ENCODE results near the gene CABS1. TPM values are rescaled to one million over a fixed set of nuclear protein-coding genes. Genes with fewer than 3 reads are reported as not detected.

Gene CABS1
- polyA plus RNA-seq, 1 of the 3 experiments (the other 2 are of a cell fraction), result not detected

DNA sequence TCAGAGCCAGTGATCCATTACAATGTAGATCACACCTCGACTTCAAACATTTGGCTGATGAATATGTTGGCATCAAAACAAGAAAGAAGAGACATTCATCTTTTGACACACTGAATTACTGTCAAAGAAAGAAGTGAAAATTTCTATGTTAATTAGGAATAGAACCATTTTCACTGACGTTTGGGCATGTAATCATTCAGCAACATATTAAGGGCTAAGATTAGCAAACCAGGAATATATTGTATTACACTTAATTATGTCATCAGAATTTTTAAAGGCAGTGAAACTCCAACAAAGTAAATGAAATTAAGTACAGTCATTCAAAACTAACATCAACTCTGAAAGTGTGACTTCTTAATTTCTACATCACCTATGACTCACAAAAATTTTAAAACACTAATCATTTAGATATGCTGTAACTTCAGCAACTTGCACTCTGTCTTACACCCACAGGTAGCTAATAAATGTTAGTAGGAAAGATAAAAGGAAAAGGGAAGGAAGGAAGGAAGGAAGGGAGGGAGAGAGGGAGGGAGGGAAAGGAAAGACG is 24.4 kb downstream of the CABS1 start:
- no peak overlapping the region for H3K9ac ChIP-seq
- WGBS (ENCODE audit: low lambda C conversion rate), result 2% methylated on average over 3 of the region's 3 CpGs
- H3K79me2 ChIP-seq (ENCODE audit: insufficient read depth), result no peaks in the 10 kb centered on the region
- POLR2A ChIA-PET, result no interaction called here
- H4K20me1 ChIP-seq (ENCODE audit: insufficient read depth), result no peaks in the 10 kb centered on the region
- no peak overlapping the region for H3K27ac ChIP-seq (ENCODE audit: low read depth in 2 of 2, low read length in 1 of 2)
- H3K4me2 ChIP-seq, result no peak overlapping the region
- H2AFZ ChIP-seq (ENCODE audit: low read depth), result no peak overlapping the region
- H3K9me2 ChIP-seq, result no peaks in the 10 kb centered on the region
- no peaks in the 10 kb centered on the region for H3F3A ChIP-seq (replicated peaks; ENCODE audit: insufficient read depth)
- no peak for TF ChIP-seq NRF1 (IDR thresholded peaks at IDR 0.05; ENCODE audit: low read depth, low read length)
- TF ChIP-seq YY1 (IDR thresholded peaks at IDR 0.05; ENCODE audit: low read depth), result no peak
- no peak for TF ChIP-seq CHD2 (IDR thresholded peaks at IDR 0.05; ENCODE audit: low read length, partially characterized antibody)
- TF ChIP-seq EZH2phosphoT487 (IDR thresholded peaks at IDR 0.05; ENCODE audit: borderline replicate concordance, low read depth), result no peak
- no peak for TF ChIP-seq RCOR1 (IDR thresholded peaks at IDR 0.05; ENCODE audit: low read length)
- TF ChIP-seq POLR2AphosphoS5 (IDR thresholded peaks at IDR 0.05; ENCODE audit: low read depth, low read length), result no peak
- TF ChIP-seq ELF1 (IDR thresholded peaks at IDR 0.05), result no peak
- TF ChIP-seq MEF2A (IDR thresholded peaks at IDR 0.05; ENCODE audit: borderline replicate concordance, low read depth), result no peak
- no peaks in the 10 kb centered on the region for H3K9me3 ChIP-seq
- CTCF ChIA-PET, result no interaction called here
- no peaks in the 10 kb centered on the region for H3K4me1 ChIP-seq (ENCODE audit: control insufficient read depth in 1 of 2, insufficient read depth in 2 of 2, low read depth in 1 of 2, low read length in 1 of 2)
- H3K4me3 ChIP-seq (ENCODE audit: low read depth in 2 of 2, low read length in 1 of 2), result no peak overlapping the region
- DNase-seq, result no peak
- no peaks in the 10 kb centered on the region for H3K27me3 ChIP-seq (ENCODE audit: insufficient read depth)
- H3K36me3 ChIP-seq (replicated peaks in 1 of 2; ENCODE audit: control insufficient read depth in 1 of 2, insufficient read depth in 2 of 2, low read length in 1 of 2), result no peaks in the 10 kb centered on the region

DNA sequence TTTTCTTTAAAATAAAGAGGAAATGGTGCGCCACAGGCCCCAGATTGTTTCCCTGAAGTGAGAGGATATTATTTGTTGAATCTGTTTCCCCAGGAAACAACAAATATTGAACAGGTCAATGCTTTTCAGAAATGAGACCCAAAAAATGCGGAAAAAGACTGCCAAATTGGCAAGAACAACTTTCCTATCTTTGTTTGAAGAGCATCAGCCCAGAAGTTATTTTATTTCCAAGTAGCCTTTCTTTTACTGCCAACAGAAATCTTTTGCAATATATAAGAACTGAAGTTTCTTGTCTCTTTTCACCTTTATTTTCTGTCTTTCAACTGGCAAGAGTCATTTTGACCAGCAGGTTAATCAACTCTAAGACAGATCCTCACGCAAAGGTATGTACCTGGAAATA is 25.7 kb downstream of the CABS1 start, which contains the start of gene SMR3A:
Gene SMR3A, plus strand, starts transcription at position 301 of the 400 bp plus-strand sequence. CDS start 1,356 bp downstream, outside the sequence.
- no peaks in the 10 kb centered on the region for H4K20me1 ChIP-seq (ENCODE audit: insufficient read depth)
- H3K36me3 ChIP-seq (replicated peaks in 1 of 2; ENCODE audit: control insufficient read depth in 1 of 2, insufficient read depth in 2 of 2, low read length in 1 of 2), result no peaks in the 10 kb centered on the region
- H3K4me2 ChIP-seq, result no peak within 1 kb of the TSS
- H3K4me1 ChIP-seq (ENCODE audit: control insufficient read depth in 1 of 2, insufficient read depth in 2 of 2, low read depth in 1 of 2, low read length in 1 of 2), result no peaks in the 10 kb centered on the region
- no peak for DNase-seq
- POLR2A ChIA-PET, result no interaction called here
- H3K9me3 ChIP-seq, result no peaks in the 10 kb centered on the region
- WGBS (ENCODE audit: low lambda C conversion rate), result 19% methylated on average over 3 of the region's 3 CpGs
- H3K79me2 ChIP-seq (ENCODE audit: insufficient read depth), result no peaks in the 10 kb centered on the region
- H3K27me3 ChIP-seq (ENCODE audit: insufficient read depth), result no peaks in the 10 kb centered on the region
- H3K9me2 ChIP-seq, result no peaks in the 10 kb centered on the region
- no peak within 1 kb of the TSS for H2AFZ ChIP-seq (ENCODE audit: low read depth)
- TF ChIP-seq SMC3 (IDR thresholded peaks at IDR 0.05; ENCODE audit: low read depth, low read length) (no peak), YY1 (IDR thresholded peaks at IDR 0.05; ENCODE audit: low read depth) (no peak), RCOR1 (IDR thresholded peaks at IDR 0.05; ENCODE audit: low read length) (no peak), FOSL2 (IDR thresholded peaks at IDR 0.05; ENCODE audit: borderline replicate concordance, low read depth) (no peak), JUND (IDR thresholded peaks at IDR 0.05) (no peak), GATA2 (CRISPR knock-in tag; IDR thresholded peaks at IDR 0.05) (no peak), TEAD4 (IDR thresholded peaks at IDR 0.05; ENCODE audit: borderline replicate concordance, insufficient read depth) (no peak), RAD21 (IDR thresholded peaks at IDR 0.05; ENCODE audit: low read length) (no peak), EP300 (IDR thresholded peaks at IDR 0.05; ENCODE audit: borderline replicate concordance in 1 of 2, low read depth in 1 of 2, low read length in 1 of 2) (no peak), RXRA (IDR thresholded peaks at IDR 0.05; ENCODE audit: borderline replicate concordance, low read depth) (no peak), POLR2AphosphoS5 (IDR thresholded peaks at IDR 0.05; ENCODE audit: low read depth, low read length) (no peak)
- TF ChIP-seq, protein P1, sequence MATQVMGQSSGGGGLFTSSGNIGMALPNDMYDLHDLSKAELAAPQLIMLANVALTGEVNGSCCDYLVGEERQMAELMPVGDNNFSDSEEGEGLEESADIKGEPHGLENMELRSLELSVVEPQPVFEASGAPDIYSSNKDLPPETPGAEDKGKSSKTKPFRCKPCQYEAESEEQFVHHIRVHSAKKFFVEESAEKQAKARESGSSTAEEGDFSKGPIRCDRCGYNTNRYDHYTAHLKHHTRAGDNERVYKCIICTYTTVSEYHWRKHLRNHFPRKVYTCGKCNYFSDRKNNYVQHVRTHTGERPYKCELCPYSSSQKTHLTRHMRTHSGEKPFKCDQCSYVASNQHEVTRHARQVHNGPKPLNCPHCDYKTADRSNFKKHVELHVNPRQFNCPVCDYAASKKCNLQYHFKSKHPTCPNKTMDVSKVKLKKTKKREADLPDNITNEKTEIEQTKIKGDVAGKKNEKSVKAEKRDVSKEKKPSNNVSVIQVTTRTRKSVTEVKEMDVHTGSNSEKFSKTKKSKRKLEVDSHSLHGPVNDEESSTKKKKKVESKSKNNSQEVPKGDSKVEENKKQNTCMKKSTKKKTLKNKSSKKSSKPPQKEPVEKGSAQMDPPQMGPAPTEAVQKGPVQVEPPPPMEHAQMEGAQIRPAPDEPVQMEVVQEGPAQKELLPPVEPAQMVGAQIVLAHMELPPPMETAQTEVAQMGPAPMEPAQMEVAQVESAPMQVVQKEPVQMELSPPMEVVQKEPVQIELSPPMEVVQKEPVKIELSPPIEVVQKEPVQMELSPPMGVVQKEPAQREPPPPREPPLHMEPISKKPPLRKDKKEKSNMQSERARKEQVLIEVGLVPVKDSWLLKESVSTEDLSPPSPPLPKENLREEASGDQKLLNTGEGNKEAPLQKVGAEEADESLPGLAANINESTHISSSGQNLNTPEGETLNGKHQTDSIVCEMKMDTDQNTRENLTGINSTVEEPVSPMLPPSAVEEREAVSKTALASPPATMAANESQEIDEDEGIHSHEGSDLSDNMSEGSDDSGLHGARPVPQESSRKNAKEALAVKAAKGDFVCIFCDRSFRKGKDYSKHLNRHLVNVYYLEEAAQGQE (IDR thresholded peaks at IDR 0.05; ENCODE audit: low read depth, low read length), result no peak
- no peaks in the 10 kb centered on the region for H3F3A ChIP-seq (replicated peaks; ENCODE audit: insufficient read depth)
- H3K9ac ChIP-seq, result no peak within 1 kb of the TSS
- H3K4me3 ChIP-seq (ENCODE audit: low read depth in 2 of 2, low read length in 1 of 2), result no peak within 1 kb of the TSS
- H3K27ac ChIP-seq (ENCODE audit: low read depth in 2 of 2, low read length in 1 of 2), result no peak within 1 kb of the TSS
- CTCF ChIA-PET, result no interaction called here
